ENCODE data around the gene LPAR1.

- no peak for TF ChIP-seq CTCF (conservative IDR thresholded peaks at IDR 0.05 in 1 of 2, IDR thresholded peaks at IDR 0.05 in 1 of 2; ENCODE audit: low read depth in 1 of 2, low read length in 2 of 2)
- TF ChIP-seq EZH2 (IDR thresholded peaks at IDR 0.05; ENCODE audit: low read length, missing control alignments), result no peak
Observed at GRCh38 chr9:110832926-110833325, 205.3 kb downstream of the LPAR1 start.

All from fibroblast of lung (primary cell).